PC-3 (cell line): Measurements from ENCODE around the gene NAPSA.

Experiments
- EZH2 ChIP-seq: fragments of 300-600 bp; sonication (generic); IDR thresholded peaks from one replicate; pipeline ENCODE4 v1.6.1; 2017; ENCODE audit warnings: antibody characterized with exemption, mild to moderate bottlenecking, low read length; ENCODE audit not compliant: unreplicated experiment
- TF ChIP-seq, protein P1 (sequence below): fragments of 300-600 bp; sonication (generic); conservative IDR thresholded peaks from 2 replicates; pipeline ENCODE4 v1.5.1; 2017; ENCODE audit warnings: antibody characterized with exemption, low read depth, mild to moderate bottlenecking, low read length

DNA sequence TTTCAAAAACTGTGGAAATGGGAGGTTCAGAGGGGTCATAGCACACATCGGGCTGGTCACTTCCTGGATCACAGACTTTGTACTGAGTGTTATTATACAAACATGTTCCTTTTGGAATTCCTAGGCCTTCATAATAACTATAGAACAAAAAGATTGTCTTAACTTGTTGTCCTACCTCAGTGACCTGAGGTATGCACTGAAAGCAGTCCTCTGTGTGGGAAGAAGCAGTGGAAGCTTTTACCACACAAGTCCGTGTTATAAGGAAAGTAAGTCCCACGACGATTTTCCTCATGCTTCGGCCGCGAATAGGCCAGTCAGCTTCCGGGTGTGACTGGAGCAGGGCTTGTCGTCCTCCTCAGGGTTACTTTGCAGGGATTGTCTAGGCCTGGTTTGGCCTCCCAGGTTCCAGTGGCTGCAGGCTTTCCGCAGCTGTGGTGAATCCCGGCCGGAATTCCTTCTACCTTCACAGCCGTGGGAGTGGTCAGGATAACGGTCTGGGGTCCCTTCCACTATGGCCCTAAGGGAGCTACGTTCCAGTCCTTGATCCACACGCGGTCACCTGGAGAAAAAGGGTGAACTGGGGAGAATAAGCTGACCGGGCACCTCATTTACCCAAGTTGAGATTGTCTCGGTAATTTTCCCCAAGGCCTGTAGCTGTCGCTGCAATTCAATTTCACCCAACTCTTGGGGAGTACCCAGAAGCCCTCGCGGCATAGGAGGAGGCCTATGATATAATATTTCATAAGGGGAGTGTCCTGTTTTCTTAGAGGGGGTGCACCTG lies 16.0 kb downstream of the NAPSA start:
- TF ChIP-seq, protein P1, sequence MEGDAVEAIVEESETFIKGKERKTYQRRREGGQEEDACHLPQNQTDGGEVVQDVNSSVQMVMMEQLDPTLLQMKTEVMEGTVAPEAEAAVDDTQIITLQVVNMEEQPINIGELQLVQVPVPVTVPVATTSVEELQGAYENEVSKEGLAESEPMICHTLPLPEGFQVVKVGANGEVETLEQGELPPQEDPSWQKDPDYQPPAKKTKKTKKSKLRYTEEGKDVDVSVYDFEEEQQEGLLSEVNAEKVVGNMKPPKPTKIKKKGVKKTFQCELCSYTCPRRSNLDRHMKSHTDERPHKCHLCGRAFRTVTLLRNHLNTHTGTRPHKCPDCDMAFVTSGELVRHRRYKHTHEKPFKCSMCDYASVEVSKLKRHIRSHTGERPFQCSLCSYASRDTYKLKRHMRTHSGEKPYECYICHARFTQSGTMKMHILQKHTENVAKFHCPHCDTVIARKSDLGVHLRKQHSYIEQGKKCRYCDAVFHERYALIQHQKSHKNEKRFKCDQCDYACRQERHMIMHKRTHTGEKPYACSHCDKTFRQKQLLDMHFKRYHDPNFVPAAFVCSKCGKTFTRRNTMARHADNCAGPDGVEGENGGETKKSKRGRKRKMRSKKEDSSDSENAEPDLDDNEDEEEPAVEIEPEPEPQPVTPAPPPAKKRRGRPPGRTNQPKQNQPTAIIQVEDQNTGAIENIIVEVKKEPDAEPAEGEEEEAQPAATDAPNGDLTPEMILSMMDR, result no peak
- TF ChIP-seq EZH2, result no peak
